K562 (cell line): ENCODE results near the gene SEPHS2. TPM values are rescaled to one million over a fixed set of nuclear protein-coding genes. Genes with fewer than 3 reads are reported as not detected.

Experiments
- BMI1 ChIP-seq: fragments of 150-350 bp; IDR thresholded peaks from 2 replicates; pipeline ENCODE4 v1.6.1; 2014; ENCODE audit warnings: low read length
- CCNT2 ChIP-seq: IDR thresholded peaks from 2 replicates; pipeline ENCODE4 v1.6.1; 2011; ENCODE audit warnings: borderline replicate concordance, low read depth, mild to moderate bottlenecking, moderate library complexity, mixed read lengths, low read length; ENCODE audit not compliant: insufficient read length; ENCODE audit errors: extremely low read depth
- CHD2 ChIP-seq: IDR thresholded peaks from 2 replicates; pipeline ENCODE4 v1.6.1; 2011; ENCODE audit warnings: low read depth, low read length
- E2F5 ChIP-seq: sonication (generic); formaldehyde crosslinking; IDR thresholded peaks from 2 replicates; pipeline ENCODE4 v1.8.0; 2022; ENCODE audit warnings: mild to moderate bottlenecking, missing genetic modification reagents
- EHMT2 ChIP-seq: fragments of 450-650 bp; IDR thresholded peaks from 2 replicates; pipeline ENCODE4 v1.6.1; 2018; ENCODE audit warnings: antibody characterized with exemption
- FOXP1 ChIP-seq: sonication (generic); formaldehyde crosslinking; IDR thresholded peaks from 2 replicates; pipeline ENCODE4 v1.8.0; 2022; ENCODE audit warnings: mild to moderate bottlenecking, missing genetic modification reagents
- IFI16 ChIP-seq: fragments of 250-450 bp; sonication (Bioruptor Pico); IDR thresholded peaks from 2 replicates; pipeline ENCODE4 v2.1.2; 2022; ENCODE audit warnings: mild to moderate bottlenecking, inconsistent platforms
- MAFG ChIP-seq: fragments of 450-650 bp; conservative IDR thresholded peaks from 2 replicates; pipeline ENCODE4 v1.6.1; 2016; ENCODE audit warnings: missing genetic modification characterization, missing compliant biosample characterization
- MBD1 ChIP-seq: fragments of 250-450 bp; sonication (Bioruptor Pico); IDR thresholded peaks from 2 replicates; pipeline ENCODE4 v1.8.0; 2022; ENCODE audit warnings: inconsistent platforms
- PATZ1 ChIP-seq: fragments of 250-450 bp; sonication (Bioruptor Pico); IDR thresholded peaks from 2 replicates; pipeline ENCODE4 v1.5.0; 2020; ENCODE audit warnings: mild to moderate bottlenecking, borderline replicate concordance
- PTBP1 ChIP-seq: fragments of 200-400 bp; formaldehyde crosslinking; IDR thresholded peaks from 2 replicates; pipeline ENCODE4 v1.6.1; 2017; ENCODE audit warnings: low read depth, low read length
- SMAD3 ChIP-seq: fragments of 450-650 bp; formaldehyde crosslinking; conservative IDR thresholded peaks from 2 replicates; pipeline ENCODE4 v1.4.0; 2020; ENCODE audit warnings: mild to moderate bottlenecking
- SOX6 ChIP-seq: fragments of 450-650 bp; IDR thresholded peaks from 2 replicates; pipeline ENCODE4 v1.6.1; 2014; ENCODE audit warnings: mild to moderate bottlenecking
- ZNF212 ChIP-seq: fragments of 450-650 bp; formaldehyde crosslinking; IDR thresholded peaks from 2 replicates; pipeline ENCODE4 v1.4.0; 2020; ENCODE audit warnings: mild to moderate bottlenecking
- ZNF445 ChIP-seq: fragments of 250-450 bp; sonication (Bioruptor Pico); IDR thresholded peaks from 2 replicates; pipeline ENCODE4 v1.4.0; 2020; ENCODE audit warnings: low read depth, mild to moderate bottlenecking, moderate library complexity
- ZNF609 ChIP-seq: sonication (generic); formaldehyde crosslinking; IDR thresholded peaks from 2 replicates; pipeline ENCODE4 v1.8.1; 2023; ENCODE audit warnings: missing genetic modification reagents, mild to moderate bottlenecking, borderline replicate concordance
- ZNF707 ChIP-seq: fragments of 250-450 bp; sonication (Bioruptor Pico); conservative IDR thresholded peaks from 2 replicates; pipeline ENCODE4 v1.8.0; 2022; ENCODE audit warnings: inconsistent platforms, mild to moderate bottlenecking, moderate library complexity
- ZNF764 ChIP-seq: fragments of 250-450 bp; sonication (Bioruptor Pico); IDR thresholded peaks from 2 replicates; pipeline ENCODE4 v1.4.0; 2020; ENCODE audit warnings: low read depth, mild to moderate bottlenecking, moderate library complexity
- ZNF77 ChIP-seq: fragments of 250-450 bp; sonication (Bioruptor Pico); IDR thresholded peaks from 2 replicates; pipeline ENCODE4 v1.5.0; 2020
- polyA plus RNA-seq, 8 experiments: library from polyadenylated mRNA; depleted of rRNA in 4 of 8; stranded (reverse) in 5 of 8; unstranded in 3 of 8; fragments of >200 nt; fragmentation: Nextera tagmentation in 2 of 8; fragmentation: Illumina TruSeq in 1 of 8; extraction: Ambion mirVana in 2 of 8; extraction: Trizol in 1 of 8; gene quantifications; 2 replicates each; pipeline versions ENCODE4 v1.2.1 to v1.2.3, GENCODE V29; 2011 to 2014; ENCODE audit warnings: inconsistent platforms in 1 of 8, missing spikeins in 1 of 8
- total RNA-seq, 7 experiments: library from RNA; depleted of rRNA in 6 of 7; stranded (reverse); fragments of >200 nt in 6 of 7; fragmentation: Illumina TruSeq in 2 of 7; extraction: Trizol in 2 of 7; gene quantifications; 2 replicates each; pipeline versions ENCODE4 v1.2.1 to v1.2.3, GENCODE V29; 2011 to 2021; ENCODE audit warnings: low replicate concordance in 1 of 7

Gene SEPHS2
- total and polyA plus RNA-seq, 9 of the 15 experiments (the other 6 are each of a cell fraction or from before 2014, with no cell fraction given), result 20.9 to 90.6 (median 43.4) TPM

- TF ChIP-seq EHMT2, result 0 out of 2 replicates have a peak, but pooled peaks have one; percentile 56
- 0 out of 2 replicates have a peak, but pooled peaks have one; percentile 47 for TF ChIP-seq PTBP1
- no peak for TF ChIP-seq IFI16 (CRISPR knock-in tag)
- peak; percentile 79 for TF ChIP-seq CHD2
- TF ChIP-seq CCNT2, result no peak
- no peak for TF ChIP-seq ZNF212
- peak; percentile 76 for TF ChIP-seq SOX6
- TF ChIP-seq E2F5 (CRISPR knock-in tag), result no peak
- TF ChIP-seq PATZ1, result no peak
- no peak for TF ChIP-seq MAFG (tag)
- peak; percentile 90; the same call in 1 of the 2 replicates for TF ChIP-seq MBD1
- TF ChIP-seq ZNF77 (CRISPR knock-in tag), result no peak
- TF ChIP-seq ZNF609 (CRISPR knock-in tag), result no peak; the same call in 1 of the 2 replicates
- no peak for TF ChIP-seq FOXP1
- no peak for TF ChIP-seq SMAD3
- no peak for TF ChIP-seq ZNF445 (CRISPR knock-in tag)
- no peak for TF ChIP-seq ZNF707 (CRISPR knock-in tag)
- TF ChIP-seq BMI1, result no peak
- peak; percentile 66 for TF ChIP-seq ZNF764 (CRISPR knock-in tag)
Observed at GRCh38 chr16:30445408-30446202, at the start of gene SEPHS2 (continued).
